ENCODE data around the gene PATE3. TPM values are rescaled to one million over a fixed set of nuclear protein-coding genes. Genes with fewer than 3 reads are reported as not detected.

PATE3 gene
- not detected for total RNA-seq

GRCh38 chr11:125787827-125788226 lies at the start of gene PATE3:
TSS of gene PATE3 (plus strand) at chr11:125788127. CDS start at chr11:125788152, 25 bp downstream.

GRCh38 chr11:125745979-125746378 lies 41.9 kb upstream of the PATE3 start, which contains the start of gene PATE1:
TSS of gene PATE1 (plus strand) at chr11:125746279. CDS start at chr11:125746305, 26 bp downstream.

GRCh38 chr11:125778728-125779127 lies 9.2 kb upstream of the PATE3 start, which contains the start of gene PATE2:
TSS of gene PATE2 (minus strand) at chr11:125778828. CDS start at chr11:125778773, 55 bp downstream.

GRCh38 chr11:125833016-125833415 lies 45.1 kb downstream of the PATE3 start, which contains the start of gene PATE4:
TSS of gene PATE4 (plus strand) at chr11:125833316. CDS start at chr11:125833360, 44 bp downstream.

Other genes starting within 250 kb of the PATE3 start
- gene EI24, start 218.7 kb upstream of the PATE3 start, total RNA-seq: 90.2 TPM
- 104 TPM for gene STT3A, start 195.3 kb upstream of the PATE3 start, total RNA-seq
- gene CHEK1, start 163.0 kb upstream of the PATE3 start, total RNA-seq: 21.9 TPM
- gene ACRV1, start 107.3 kb upstream of the PATE3 start, total RNA-seq: 0.92 TPM
- gene PATE1, start 41.8 kb upstream of the PATE3 start, total RNA-seq: not detected
- gene PATE2, start 9.3 kb upstream of the PATE3 start, total RNA-seq: 2.1 TPM
- gene PATE4, start 45.2 kb downstream of the PATE3 start, total RNA-seq: not detected
- 12.2 TPM for gene HYLS1, start 99.5 kb downstream of the PATE3 start, total RNA-seq
- 9.2 TPM for gene PUS3, start 115.1 kb downstream of the PATE3 start, total RNA-seq
- gene DDX25, start 116.4 kb downstream of the PATE3 start, total RNA-seq: 24.9 TPM
- not detected for gene VSIG10L2, start 157.9 kb downstream of the PATE3 start, total RNA-seq